GM19099 (cell line): ENCODE measurements around the gene TFG.

Experiments used
- POLR2A ChIP-seq: IDR thresholded peaks from 3 replicates; pipeline ENCODE4 v1.6.1; 2011; ENCODE audit warnings: low read depth; ENCODE audit not compliant: insufficient read length; ENCODE audit errors: extremely low read depth

Gene TFG

GRCh38 chr3:100708989-100709841 is at the start of gene TFG:
TFG (plus strand) TSS chr3:100709494; CDS start chr3:100713686, 4,192 bp downstream.
- TF ChIP-seq POLR2A, result peak; percentile 68

GRCh38 chr3:100662113-100662823 is 47.0 kb upstream of the TFG start:
- no peak for TF ChIP-seq POLR2A

- no peak for TF ChIP-seq POLR2A
Observed at GRCh38 chr3:100665230-100665629, 44.1 kb upstream of the TFG start.

GRCh38 chr3:100681496-100681895 is 27.8 kb upstream of the TFG start:
- no peak for TF ChIP-seq POLR2A

GRCh38 chr3:100682056-100682853 is 27.0 kb upstream of the TFG start:
- no peak for TF ChIP-seq POLR2A

- TF ChIP-seq POLR2A, result no peak
Observed at GRCh38 chr3:100682854-100683760, 26.2 kb upstream of the TFG start.

- no peak for TF ChIP-seq POLR2A
Observed at GRCh38 chr3:100693225-100693624, 16.1 kb upstream of the TFG start.

- no peak for TF ChIP-seq POLR2A
Observed at GRCh38 chr3:100695696-100696095, 13.6 kb upstream of the TFG start.

GRCh38 chr3:100696161-100696560 is 13.1 kb upstream of the TFG start:
- TF ChIP-seq POLR2A, result no peak

GRCh38 chr3:100697172-100697571 is 12.1 kb upstream of the TFG start:
- no peak for TF ChIP-seq POLR2A

GRCh38 chr3:100697723-100698285 is 11.5 kb upstream of the TFG start:
- no peak for TF ChIP-seq POLR2A

- TF ChIP-seq POLR2A, result no peak
Observed at GRCh38 chr3:100698736-100699135, 10.6 kb upstream of the TFG start.

- no peak for TF ChIP-seq POLR2A
Observed at GRCh38 chr3:100700708-100701107, 8.6 kb upstream of the TFG start.
